Neural progenitor cell (in vitro differentiated cells): ENCODE data around the gene GDPD5. TPM values are rescaled to one million over a fixed set of nuclear protein-coding genes. Genes with fewer than 3 reads are reported as not detected.
A peak's percentile ranks its signal among the peaks of the same experiment; 100 is the strongest.
"Not testable (repeated sequence)": the region's sequence is repeated elsewhere in the genome, so short reads cannot be mapped to it uniquely, and the experiment has no call there.

Experiments used
- DNase-seq: peaks from one replicate; pipeline ENCODE4 v3.0.0-alpha.2; 2016; ENCODE audit warnings: low spot score
- H2AFZ ChIP-seq: fragments of 200-600 bp; sonication (generic); replicated peaks from 2 replicates; pipeline ENCODE4 v1.6.1; 2016; ENCODE audit warnings: antibody characterized with exemption
- H3F3A ChIP-seq: fragments of 200-600 bp; sonication (generic); 2 replicates; pipeline ENCODE4 v1.6.1; 2016; ENCODE audit warnings: antibody characterized with exemption, low read depth
- H3K27ac ChIP-seq: fragments of 200-600 bp; sonication (generic); 2 replicates; pipeline ENCODE4 v1.5.1; 2016; ENCODE audit warnings: mild to moderate bottlenecking
- H3K27me3 ChIP-seq: fragments of 200-600 bp; sonication (generic); 2 replicates; pipeline ENCODE4 v1.6.1; 2016; ENCODE audit warnings: mild to moderate bottlenecking, moderate library complexity
- H3K36me3 ChIP-seq: fragments of 200-600 bp; sonication (generic); 2 replicates; pipeline ENCODE4 v1.5.1; 2016
- H3K4me1 ChIP-seq: fragments of 200-600 bp; sonication (generic); 2 replicates; pipeline ENCODE4 v1.6.1; 2016; ENCODE audit warnings: mixed run types
- H3K4me2 ChIP-seq: fragments of 200-600 bp; sonication (generic); 2 replicates; pipeline ENCODE4 v1.6.1; 2016
- H3K4me3 ChIP-seq: fragments of 200-600 bp; sonication (generic); 2 replicates; pipeline ENCODE4 v1.5.1; 2016
- H3K79me2 ChIP-seq: fragments of 200-600 bp; sonication (generic); 2 replicates; pipeline ENCODE4 v1.6.1; 2016; ENCODE audit warnings: low read depth
- H3K9ac ChIP-seq: fragments of 200-600 bp; sonication (generic); 2 replicates; pipeline ENCODE4 v1.6.1; 2016
- H3K9me3 ChIP-seq: fragments of 200-600 bp; sonication (generic); 2 replicates; pipeline ENCODE4 v1.5.1; 2016; ENCODE audit warnings: low read depth
- H4K20me1 ChIP-seq: fragments of 200-600 bp; sonication (generic); 2 replicates; pipeline ENCODE4 v1.6.1; 2016; ENCODE audit warnings: low read depth
- H3K27ac Mint-ChIP-seq: 3 replicates; pipeline ENCODE4 v1.8.0; 2021; ENCODE audit warnings: mixed read lengths
- H3K27me3 Mint-ChIP-seq: 2 replicates; pipeline ENCODE4 v1.8.0; 2022; ENCODE audit warnings: low read depth, mild to moderate bottlenecking, inconsistent platforms, moderate library complexity, mixed read lengths; ENCODE audit not compliant: insufficient read depth
- H3K36me3 Mint-ChIP-seq: 3 replicates; pipeline ENCODE4 v1.8.0; 2021; ENCODE audit warnings: mixed read lengths
- H3K4me1 Mint-ChIP-seq: 3 replicates; pipeline ENCODE4 v1.8.0; 2021; ENCODE audit warnings: mixed read lengths
- H3K4me3 Mint-ChIP-seq: 3 replicates; pipeline ENCODE4 v1.8.0; 2021; ENCODE audit warnings: mild to moderate bottlenecking, moderate library complexity, mixed read lengths
- H3K9me3 Mint-ChIP-seq: 3 replicates; pipeline ENCODE4 v1.8.0; 2020; ENCODE audit warnings: mixed read lengths
- EZH2 ChIP-seq: fragments of 200-600 bp; sonication (generic); IDR thresholded peaks from 2 replicates; pipeline ENCODE4 v1.6.1; 2017; ENCODE audit warnings: antibody characterized with exemption, mild to moderate bottlenecking, moderate library complexity
- EZH2phosphoT487 ChIP-seq: fragments of 200-600 bp; sonication (generic); IDR thresholded peaks from 2 replicates; pipeline ENCODE4 v1.6.1; 2017; ENCODE audit warnings: antibody characterized with exemption
- total RNA-seq: library from RNA; depleted of rRNA; stranded (reverse); fragments of >200 nt; gene quantifications from 2 replicates; pipeline ENCODE4 v1.2.3, GENCODE V29; 2015; ENCODE audit warnings: low replicate concordance
- TF ChIP-seq, protein P1 (sequence below): fragments of 200-600 bp; sonication (generic); IDR thresholded peaks from 2 replicates; pipeline ENCODE4 v1.5.1; 2017; ENCODE audit warnings: antibody characterized with exemption, mild to moderate bottlenecking

GDPD5 gene
- total RNA-seq, 1 donor from 2014 or later, result 11.3 TPM

DNA sequence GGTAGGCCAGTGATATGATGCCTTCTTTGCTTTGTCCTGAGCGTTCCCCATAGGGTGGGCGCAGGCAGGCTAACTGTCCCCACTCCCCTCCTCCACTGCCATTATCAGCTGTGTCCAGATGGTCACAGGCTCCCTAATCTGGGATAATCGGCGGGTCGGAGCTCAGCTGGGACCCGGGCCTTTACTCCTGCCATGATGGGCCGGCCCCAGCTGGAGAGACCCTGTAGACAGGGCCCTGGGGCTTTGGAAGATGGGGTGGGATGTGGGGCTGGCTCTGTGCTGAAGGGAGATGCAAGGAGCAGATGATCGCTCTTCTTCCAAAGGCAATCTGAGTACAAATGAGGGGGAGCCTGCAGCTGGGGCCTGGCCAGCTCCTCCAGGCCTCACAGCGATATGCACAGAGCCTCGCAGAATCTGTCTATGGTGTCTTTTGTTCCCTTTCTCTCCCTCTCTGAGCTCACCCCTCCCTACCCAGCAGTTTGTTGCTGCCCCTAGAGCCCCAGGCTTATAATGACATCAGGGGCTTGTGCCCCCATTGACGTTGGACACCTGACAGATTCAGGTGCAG lies 104.6 kb downstream of the GDPD5 start:
- Histone ChIP-seq H3K4me3 (no peak overlapping the region), H4K20me1 (peaks cover 47% of the 10 kb centered on the region), H3K27me3 (no peaks in the 10 kb centered on the region), H3K4me2 (no peak overlapping the region), H3F3A (peaks cover 30% of the 10 kb centered on the region), H3K27ac (peak overlapping the region; percentile 80), H3K36me3 (peaks cover 4% of the 10 kb centered on the region), H2AFZ (no peak overlapping the region), H3K9ac (no peak overlapping the region), H3K9me3 (no peaks in the 10 kb centered on the region), H3K79me2 (no peaks in the 10 kb centered on the region), H3K4me1 (peaks cover 37% of the 10 kb centered on the region)
- H3K4me3 Mint-ChIP-seq, result no peak overlapping the region
- TF ChIP-seq, protein P1, sequence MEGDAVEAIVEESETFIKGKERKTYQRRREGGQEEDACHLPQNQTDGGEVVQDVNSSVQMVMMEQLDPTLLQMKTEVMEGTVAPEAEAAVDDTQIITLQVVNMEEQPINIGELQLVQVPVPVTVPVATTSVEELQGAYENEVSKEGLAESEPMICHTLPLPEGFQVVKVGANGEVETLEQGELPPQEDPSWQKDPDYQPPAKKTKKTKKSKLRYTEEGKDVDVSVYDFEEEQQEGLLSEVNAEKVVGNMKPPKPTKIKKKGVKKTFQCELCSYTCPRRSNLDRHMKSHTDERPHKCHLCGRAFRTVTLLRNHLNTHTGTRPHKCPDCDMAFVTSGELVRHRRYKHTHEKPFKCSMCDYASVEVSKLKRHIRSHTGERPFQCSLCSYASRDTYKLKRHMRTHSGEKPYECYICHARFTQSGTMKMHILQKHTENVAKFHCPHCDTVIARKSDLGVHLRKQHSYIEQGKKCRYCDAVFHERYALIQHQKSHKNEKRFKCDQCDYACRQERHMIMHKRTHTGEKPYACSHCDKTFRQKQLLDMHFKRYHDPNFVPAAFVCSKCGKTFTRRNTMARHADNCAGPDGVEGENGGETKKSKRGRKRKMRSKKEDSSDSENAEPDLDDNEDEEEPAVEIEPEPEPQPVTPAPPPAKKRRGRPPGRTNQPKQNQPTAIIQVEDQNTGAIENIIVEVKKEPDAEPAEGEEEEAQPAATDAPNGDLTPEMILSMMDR, result no peak
- TF ChIP-seq EZH2 (no peak), EZH2phosphoT487 (no peak)
- no peaks in the 10 kb centered on the region for H3K27me3 Mint-ChIP-seq
- H3K9me3 Mint-ChIP-seq, result no peaks in the 10 kb centered on the region
- H3K4me1 Mint-ChIP-seq, result peaks cover 42% of the 10 kb centered on the region
- peak; percentile 53 for DNase-seq
- peaks cover 23% of the 10 kb centered on the region for H3K36me3 Mint-ChIP-seq
- H3K27ac Mint-ChIP-seq, result peak overlapping the region; percentile 89

DNA sequence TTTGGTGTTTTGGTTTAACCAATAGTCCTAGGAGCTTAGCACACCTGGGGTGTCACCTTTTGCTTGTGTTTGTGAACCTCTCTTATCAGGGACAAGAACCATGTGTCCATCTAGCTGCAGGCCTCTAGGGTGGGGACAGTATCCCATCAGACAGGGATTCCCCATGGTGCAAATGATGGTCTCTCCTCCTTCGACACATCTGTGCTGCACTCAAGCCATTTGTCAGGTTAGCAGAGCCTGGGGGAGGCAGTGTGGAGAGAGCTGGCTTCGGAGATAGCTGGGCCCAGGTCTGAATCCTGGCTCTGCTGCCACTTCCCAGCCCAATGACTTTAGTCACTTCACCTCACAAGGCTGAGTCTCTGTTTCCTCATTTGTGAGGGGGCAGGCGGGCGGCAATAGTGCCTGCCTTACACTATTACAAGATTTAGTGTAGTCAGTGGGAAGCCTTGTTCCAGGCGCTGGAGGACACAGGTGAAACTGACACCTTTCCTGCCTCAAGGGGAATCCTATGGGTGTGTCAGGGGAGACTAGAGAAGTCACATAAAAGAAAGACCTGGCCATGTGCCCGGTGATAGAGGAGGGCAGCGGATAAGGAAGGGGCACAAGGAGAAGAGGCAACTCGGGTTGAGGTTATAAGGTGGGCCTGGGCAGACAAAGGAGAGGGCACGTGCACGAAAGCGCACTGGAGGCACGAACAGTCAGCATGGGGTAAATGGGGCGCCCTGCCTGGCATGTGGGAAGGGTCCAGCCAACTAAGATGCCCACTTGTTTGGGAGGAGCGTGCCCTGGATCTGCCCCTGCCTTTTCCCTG lies 105.3 kb downstream of the GDPD5 start:
- H3K27ac ChIP-seq, result peak overlapping the region; percentile 80
- H3K9me3 Mint-ChIP-seq, result no peaks in the 10 kb centered on the region
- no peak overlapping the region for H3K9ac ChIP-seq
- H3K36me3 ChIP-seq, result peaks cover 4% of the 10 kb centered on the region
- no peaks in the 10 kb centered on the region for H3K9me3 ChIP-seq
- H2AFZ ChIP-seq, result no peak overlapping the region
- H3K4me3 ChIP-seq, result no peak overlapping the region
- H3K4me1 ChIP-seq, result peaks cover 37% of the 10 kb centered on the region
- DNase-seq, result no peak
- H3K27me3 ChIP-seq, result no peaks in the 10 kb centered on the region
- H4K20me1 ChIP-seq, result peaks cover 43% of the 10 kb centered on the region
- H3K27ac Mint-ChIP-seq, result peak overlapping the region; percentile 89
- H3K27me3 Mint-ChIP-seq, result no peaks in the 10 kb centered on the region
- H3K79me2 ChIP-seq, result no peaks in the 10 kb centered on the region
- H3K4me1 Mint-ChIP-seq, result peaks cover 42% of the 10 kb centered on the region
- TF ChIP-seq EZH2phosphoT487, result no peak
- TF ChIP-seq, protein P1, result no peak
- TF ChIP-seq EZH2, result no peak
- no peak overlapping the region for H3K4me2 ChIP-seq
- peaks cover 26% of the 10 kb centered on the region for H3F3A ChIP-seq
- H3K36me3 Mint-ChIP-seq, result peaks cover 23% of the 10 kb centered on the region
- H3K4me3 Mint-ChIP-seq, result peak overlapping the region; percentile 19

GRCh38 chr11:75413864-75414263 lies 111.9 kb downstream of the GDPD5 start:
- no peaks in the 10 kb centered on the region for H3K27me3 ChIP-seq
- H3K27ac ChIP-seq, result no peak overlapping the region
- H3K4me1 Mint-ChIP-seq, result no peaks in the 10 kb centered on the region
- no peak for DNase-seq
- peaks cover 26% of the 10 kb centered on the region for H4K20me1 ChIP-seq
- no peaks in the 10 kb centered on the region for H3K9me3 Mint-ChIP-seq
- no peak for TF ChIP-seq EZH2
- TF ChIP-seq, protein P1, result no peak
- no peak for TF ChIP-seq EZH2phosphoT487
- peaks cover under 1% of the 10 kb centered on the region for H3K79me2 ChIP-seq
- H3K27me3 Mint-ChIP-seq, result peaks cover 5% of the 10 kb centered on the region
- H3K4me3 ChIP-seq, result no peak overlapping the region
- no peaks in the 10 kb centered on the region for H3K4me1 ChIP-seq
- H3K4me2 ChIP-seq, result no peak overlapping the region
- no peak overlapping the region for H2AFZ ChIP-seq
- no peak overlapping the region for H3K4me3 Mint-ChIP-seq
- H3K36me3 Mint-ChIP-seq, result peaks cover 21% of the 10 kb centered on the region
- H3K27ac Mint-ChIP-seq, result no peak overlapping the region
- peaks cover 3% of the 10 kb centered on the region for H3F3A ChIP-seq
- H3K36me3 ChIP-seq, result peaks cover 5% of the 10 kb centered on the region
- H3K9ac ChIP-seq, result no peak overlapping the region
- no peaks in the 10 kb centered on the region for H3K9me3 ChIP-seq

DNA sequence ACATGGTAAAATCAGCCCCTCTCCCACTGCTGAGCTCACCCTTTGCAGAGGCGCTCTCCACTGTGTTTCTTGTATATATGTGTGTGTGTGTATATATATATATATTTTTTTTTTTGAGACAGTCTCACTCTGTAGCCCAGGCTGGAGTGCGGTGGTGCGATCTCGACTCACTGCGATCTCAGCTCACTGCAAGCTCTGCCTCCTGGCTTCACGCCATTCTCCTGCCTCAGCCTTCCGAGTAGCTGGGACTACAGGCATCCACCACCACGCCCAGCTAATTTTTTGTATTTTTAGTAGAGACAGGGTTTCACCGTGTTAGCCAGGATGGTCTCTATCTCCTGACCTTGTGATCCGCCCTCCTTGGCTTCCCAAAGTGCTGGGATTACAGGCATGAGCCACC lies 112.6 kb downstream of the GDPD5 start:
- H3K27ac ChIP-seq, H3K27me3 ChIP-seq, H3K4me3 Mint-ChIP-seq, H3K4me2 ChIP-seq, H3K27me3 Mint-ChIP-seq, H3K9ac ChIP-seq, H3K79me2 ChIP-seq, H3K27ac Mint-ChIP-seq, H3K9me3 Mint-ChIP-seq, DNase-seq, H3K9me3 ChIP-seq, H3K4me1 Mint-ChIP-seq, H3K4me3 ChIP-seq, H3K4me1 ChIP-seq, H2AFZ ChIP-seq: not testable (repeated sequence)
- peaks cover 25% of the 10 kb centered on the region for H3K36me3 Mint-ChIP-seq
- Histone ChIP-seq H4K20me1 (peaks cover 33% of the 10 kb centered on the region), H3F3A (peaks cover 10% of the 10 kb centered on the region), H3K36me3 (peaks cover 12% of the 10 kb centered on the region)

- not testable (repeated sequence) for H3K9ac ChIP-seq, H3K27me3 Mint-ChIP-seq, H3K27me3 ChIP-seq, H3K27ac ChIP-seq, H3K4me3 ChIP-seq, H3K27ac Mint-ChIP-seq, H3K4me1 Mint-ChIP-seq, H3K4me1 ChIP-seq, H3K4me3 Mint-ChIP-seq, DNase-seq, H3K9me3 ChIP-seq, H2AFZ ChIP-seq, H3K4me2 ChIP-seq, H3K9me3 Mint-ChIP-seq
- H3K36me3 ChIP-seq, result peaks cover 27% of the 10 kb centered on the region
- H4K20me1 ChIP-seq, result peaks cover 52% of the 10 kb centered on the region
- H3F3A ChIP-seq, result peaks cover 40% of the 10 kb centered on the region
- peaks cover 40% of the 10 kb centered on the region for H3K79me2 ChIP-seq
- peaks cover 44% of the 10 kb centered on the region for H3K36me3 Mint-ChIP-seq
These were observed 115.8 kb downstream of the GDPD5 start for GRCh38 chr11:75409971-75410370.
